HEK293 (cell line): Measurements from ENCODE around the gene CAV1.

ENCODE experiments used
- CTCF ChIA-PET: fragments of 350-600 bp; formaldehyde crosslinking; extraction: SDS; loops from one replicate; lab custom pipeline; 2021; ENCODE audit warnings: antibody characterized with exemption; lab: Yijun Ruan, JAX
- POLR2A ChIA-PET: fragments of 300-600 bp; formaldehyde crosslinking; extraction: SDS; loops from one replicate; lab custom pipeline; 2020; ENCODE audit warnings: antibody characterized with exemption, inconsistent platforms; lab: Yijun Ruan, JAX
- H3K27ac ChIP-seq: fragments of 200-500 bp; sonication (Bioruptor generic); 2 replicates; pipeline ENCODE4 v1.5.1; 2014; ENCODE audit warnings: low read depth, low read length, control low read depth, inconsistent platforms; ENCODE audit errors: extremely low read depth
- H3K36me3 ChIP-seq, 2 experiments: fragments of 200-500 bp in 1 of 2; sonication (Bioruptor generic) in 1 of 2; 1 replicate in 1 of 2; 2 replicates in 1 of 2; pipeline ENCODE4 v1.5.1; 2014 to 2017; ENCODE audit warnings: inconsistent platforms in 2 of 2, low read length in 2 of 2; ENCODE audit not compliant: control insufficient read depth in 2 of 2, insufficient read depth in 1 of 2
- H3K4me1 ChIP-seq: fragments of 200-500 bp; sonication (Bioruptor generic); 2 replicates; pipeline ENCODE4 v1.5.1; 2014; ENCODE audit warnings: mild to moderate bottlenecking, low read length, inconsistent platforms; ENCODE audit not compliant: control insufficient read depth, insufficient read depth
- H3K4me3 ChIP-seq: 2 replicates; pipeline ENCODE4 v1.5.1; 2011; ENCODE audit warnings: low read depth, mild to moderate bottlenecking, control low read depth, low read length, moderate library complexity
- H3K9me3 ChIP-seq: fragments of 200-500 bp; sonication (Bioruptor generic); 2 replicates; pipeline ENCODE4 v1.5.1; 2014; ENCODE audit warnings: low read depth, low read length, inconsistent platforms; ENCODE audit not compliant: control insufficient read depth, insufficient read depth
- GLIS1 ChIP-seq: fragments of 450-650 bp; formaldehyde crosslinking; IDR thresholded peaks from 2 replicates; pipeline ENCODE4 v1.5.1; 2016; ENCODE audit warnings: missing biosample characterization, missing genetic modification characterization
- IKZF3 ChIP-seq: fragments of 450-650 bp; IDR thresholded peaks from 2 replicates; pipeline ENCODE4 v1.5.0; 2018; ENCODE audit warnings: missing biosample characterization, mild to moderate bottlenecking, missing genetic modification characterization, moderate library complexity
- KLF1 ChIP-seq: fragments of 450-650 bp; formaldehyde crosslinking; IDR thresholded peaks from 2 replicates; pipeline ENCODE4 v1.5.1; 2016; ENCODE audit warnings: missing biosample characterization, missing genetic modification characterization
- SP3 ChIP-seq: fragments of 450-650 bp; formaldehyde crosslinking; IDR thresholded peaks from 2 replicates; pipeline ENCODE4 v1.5.1; 2016; ENCODE audit warnings: missing biosample characterization, missing genetic modification characterization
- TRIM28 ChIP-seq: IDR thresholded peaks from 2 replicates; pipeline ENCODE4 v1.6.1; 2011; ENCODE audit warnings: low read length, control low read depth, borderline replicate concordance
- ZBTB17 ChIP-seq: fragments of 450-650 bp; formaldehyde crosslinking; IDR thresholded peaks from 2 replicates; pipeline ENCODE4 v1.5.1; 2016; ENCODE audit warnings: missing biosample characterization, missing genetic modification characterization
- ZBTB20 ChIP-seq: fragments of 450-650 bp; formaldehyde crosslinking; IDR thresholded peaks from 2 replicates; pipeline ENCODE4 v1.5.1; 2016; ENCODE audit warnings: missing biosample characterization, missing genetic modification characterization
- ZBTB21 ChIP-seq: fragments of 450-650 bp; formaldehyde crosslinking; IDR thresholded peaks from 2 replicates; pipeline ENCODE4 v1.5.1; 2017; ENCODE audit warnings: missing biosample characterization, missing genetic modification characterization
- ZBTB48 ChIP-seq: fragments of 450-650 bp; formaldehyde crosslinking; IDR thresholded peaks from 2 replicates; pipeline ENCODE4 v1.5.1; 2016; ENCODE audit warnings: missing biosample characterization, missing genetic modification characterization
- ZFHX2 ChIP-seq: fragments of 450-650 bp; formaldehyde crosslinking; conservative IDR thresholded peaks from 2 replicates; pipeline ENCODE4 v1.5.1; 2016; ENCODE audit warnings: missing biosample characterization, missing genetic modification characterization
- ZIC2 ChIP-seq: fragments of 450-650 bp; formaldehyde crosslinking; IDR thresholded peaks from 2 replicates; pipeline ENCODE4 v1.5.1; 2016; ENCODE audit warnings: missing biosample characterization, missing genetic modification characterization
- ZNF114 ChIP-seq: fragments of 450-650 bp; formaldehyde crosslinking; IDR thresholded peaks from 2 replicates; pipeline ENCODE4 v1.5.0; 2017; ENCODE audit warnings: missing biosample characterization, missing genetic modification characterization
- ZNF132 ChIP-seq: fragments of 450-650 bp; formaldehyde crosslinking; IDR thresholded peaks from 2 replicates; pipeline ENCODE4 v1.5.1; 2017; ENCODE audit warnings: missing biosample characterization, missing genetic modification characterization, borderline replicate concordance
- ZNF138 ChIP-seq: fragments of 450-650 bp; formaldehyde crosslinking; IDR thresholded peaks from 2 replicates; pipeline ENCODE4 v1.5.1; 2016; ENCODE audit warnings: missing biosample characterization, missing genetic modification characterization, borderline replicate concordance
- ZNF140 ChIP-seq: fragments of 450-650 bp; formaldehyde crosslinking; IDR thresholded peaks from 2 replicates; pipeline ENCODE4 v1.5.1; 2016; ENCODE audit warnings: missing biosample characterization, missing genetic modification characterization
- ZNF155 ChIP-seq: fragments of 450-650 bp; formaldehyde crosslinking; IDR thresholded peaks from 2 replicates; pipeline ENCODE4 v1.5.1; 2016; ENCODE audit warnings: missing biosample characterization, missing genetic modification characterization
- ZNF175 ChIP-seq: fragments of 450-650 bp; formaldehyde crosslinking; IDR thresholded peaks from 2 replicates; pipeline ENCODE4 v1.5.1; 2016; ENCODE audit warnings: missing biosample characterization, missing genetic modification characterization
- ZNF280C ChIP-seq: fragments of 450-650 bp; formaldehyde crosslinking; IDR thresholded peaks from 2 replicates; pipeline ENCODE4 v1.5.1; 2016; ENCODE audit warnings: missing biosample characterization, missing genetic modification characterization
- ZNF280D ChIP-seq: fragments of 450-650 bp; formaldehyde crosslinking; IDR thresholded peaks from 2 replicates; pipeline ENCODE4 v1.5.1; 2016; ENCODE audit warnings: missing biosample characterization, missing genetic modification characterization
- ZNF416 ChIP-seq: fragments of 450-650 bp; formaldehyde crosslinking; IDR thresholded peaks from 2 replicates; pipeline ENCODE4 v1.5.1; 2016; ENCODE audit warnings: missing biosample characterization, missing genetic modification characterization
- ZNF423 ChIP-seq: fragments of 450-650 bp; formaldehyde crosslinking; IDR thresholded peaks from 2 replicates; pipeline ENCODE4 v1.5.1; 2016; ENCODE audit warnings: missing biosample characterization, missing genetic modification characterization
- ZNF449 ChIP-seq: fragments of 450-650 bp; formaldehyde crosslinking; IDR thresholded peaks from 2 replicates; pipeline ENCODE4 v1.5.1; 2017; ENCODE audit warnings: missing biosample characterization, mild to moderate bottlenecking, missing genetic modification characterization, moderate library complexity
- ZNF558 ChIP-seq: fragments of 450-650 bp; formaldehyde crosslinking; IDR thresholded peaks from 2 replicates; pipeline ENCODE4 v1.5.1; 2016; ENCODE audit warnings: missing biosample characterization, missing genetic modification characterization
- ZNF561 ChIP-seq: fragments of 450-650 bp; IDR thresholded peaks from 2 replicates; pipeline ENCODE4 v1.5.1; 2018; ENCODE audit warnings: missing biosample characterization, missing genetic modification characterization, borderline replicate concordance
- ZNF600 ChIP-seq: fragments of 450-650 bp; formaldehyde crosslinking; IDR thresholded peaks from 2 replicates; pipeline ENCODE4 v1.5.1; 2016; ENCODE audit warnings: missing biosample characterization, missing genetic modification characterization
- ZNF621 ChIP-seq: fragments of 450-650 bp; formaldehyde crosslinking; IDR thresholded peaks from 2 replicates; pipeline ENCODE4 v1.5.1; 2017; ENCODE audit warnings: missing biosample characterization, missing genetic modification characterization
- ZNF692 ChIP-seq: fragments of 450-650 bp; formaldehyde crosslinking; IDR thresholded peaks from 2 replicates; pipeline ENCODE4 v1.5.1; 2016; ENCODE audit warnings: missing biosample characterization, missing genetic modification characterization
- ZNF777 ChIP-seq: fragments of 450-650 bp; formaldehyde crosslinking; IDR thresholded peaks from 2 replicates; pipeline ENCODE4 v1.5.1; 2017; ENCODE audit warnings: missing biosample characterization, missing genetic modification characterization, borderline replicate concordance
- ZSCAN18 ChIP-seq: fragments of 450-650 bp; formaldehyde crosslinking; IDR thresholded peaks from 2 replicates; pipeline ENCODE4 v1.5.1; 2016; ENCODE audit warnings: missing biosample characterization, missing genetic modification characterization

The CAV1 gene

GRCh38 chr7:116500078-116500853, 24.6 kb upstream of the CAV1 start:
- Histone ChIP-seq H3K4me3 (peak overlapping the region; percentile 71), H3K4me1 (peaks cover 4% of the 10 kb centered on the region; the same call in 1 of the 2 replicates), H3K36me3 (peaks cover 0 to under 1% of the 10 kb centered on the region in 2 experiments; a peak in 1 of 3 replicates), H3K9me3 (no peaks in the 10 kb centered on the region), H3K27ac (peak overlapping the region; percentile 83)
- POLR2A ChIA-PET, result interaction anchor here (0.8 to 1.2 kb wide), 3 partner anchors 11 to 58 kb away, joined by 3 to 8 read pairs (median 5); partner anchors contain the start of gene CAV1
- CTCF ChIA-PET, result interaction anchor here (0.6 to 0.9 kb wide), 3 partner anchors 15 to 320 kb away, joined by 3 to 4 read pairs (median 3); no protein-coding TSS in a partner anchor
- TF ChIP-seq ZNF558, result no peak
- peak; percentile 7; the same call in 1 of the 2 replicates for TF ChIP-seq ZBTB48
- no peak for TF ChIP-seq ZNF621
- TF ChIP-seq KLF1, result no peak
- no peak for TF ChIP-seq ZNF449 (tag by site-specific recombination)
- no peak for TF ChIP-seq ZNF777 (tag by site-specific recombination)
- TF ChIP-seq ZNF416 (tag by site-specific recombination), result no peak
- no peak for TF ChIP-seq ZNF138
- no peak for TF ChIP-seq GLIS1 (tag by site-specific recombination)
- TF ChIP-seq IKZF3 (tag by site-specific recombination), result peak; percentile 75; the same call in 1 of the 2 replicates
- no peak for TF ChIP-seq ZNF280C (tag by site-specific recombination)
- TF ChIP-seq ZNF114 (tag by site-specific recombination), result no peak
- peak; percentile 80 for TF ChIP-seq ZBTB17 (tag by site-specific recombination)
- no peak for TF ChIP-seq ZNF175
- TF ChIP-seq ZNF600 (tag by site-specific recombination), result peak; percentile 62
- no peak for TF ChIP-seq ZNF155
- peak; percentile 39; the same call in 1 of the 2 replicates for TF ChIP-seq ZIC2 (tag by site-specific recombination)
- no peak for TF ChIP-seq ZNF132 (tag by site-specific recombination)
- no peak for TF ChIP-seq ZNF280D (tag by site-specific recombination)
- peak; percentile 71 for TF ChIP-seq ZFHX2
- TF ChIP-seq ZNF692, result no peak; the same call in 1 of the 2 replicates
- no peak for TF ChIP-seq ZSCAN18 (tag by site-specific recombination)
- TF ChIP-seq SP3 (tag by site-specific recombination), result peak; percentile 54; the same call in 1 of the 2 replicates
- TF ChIP-seq ZBTB21 (tag by site-specific recombination), result no peak
- TF ChIP-seq ZNF423 (tag by site-specific recombination), result no peak
- TF ChIP-seq TRIM28, result no peak
- TF ChIP-seq ZNF561, result no peak
- peak; percentile 94 for TF ChIP-seq ZBTB20
- TF ChIP-seq ZNF140 (tag by site-specific recombination), result no peak
